Melanocyte of skin (primary cell): ENCODE results near the gene CFAP68. TPM values are rescaled to one million over a fixed set of nuclear protein-coding genes. Genes with fewer than 3 reads are reported as not detected.

Source experiments
- small RNA-seq, 2 donors: library from RNA; depleted of rRNA; stranded (forward); fragments of <200 nt; gene quantifications; one replicate each; pipeline ENCODE3, GENCODE V24; 2012
- total RNA-seq, 2 donors: library from RNA; depleted of rRNA; stranded (reverse); fragments of >200 nt; gene quantifications; 2 replicates each; pipeline ENCODE4 v1.2.3, GENCODE V29; 2012

CFAP68 gene
- total RNA-seq = 10 to 100 TPM; 13.3 to 29.9 TPM

GRCh38 chr11:111878849-111879636, at the start of gene CFAP68, which contains the start of gene FDXACB1:
TSS of gene CFAP68 (plus strand) at chr11:111879541. CDS start at chr11:111879561, 20 bp downstream.
TSS of gene FDXACB1 (minus strand) at chr11:111879165. CDS start at chr11:111879132, 33 bp downstream.

DNA sequence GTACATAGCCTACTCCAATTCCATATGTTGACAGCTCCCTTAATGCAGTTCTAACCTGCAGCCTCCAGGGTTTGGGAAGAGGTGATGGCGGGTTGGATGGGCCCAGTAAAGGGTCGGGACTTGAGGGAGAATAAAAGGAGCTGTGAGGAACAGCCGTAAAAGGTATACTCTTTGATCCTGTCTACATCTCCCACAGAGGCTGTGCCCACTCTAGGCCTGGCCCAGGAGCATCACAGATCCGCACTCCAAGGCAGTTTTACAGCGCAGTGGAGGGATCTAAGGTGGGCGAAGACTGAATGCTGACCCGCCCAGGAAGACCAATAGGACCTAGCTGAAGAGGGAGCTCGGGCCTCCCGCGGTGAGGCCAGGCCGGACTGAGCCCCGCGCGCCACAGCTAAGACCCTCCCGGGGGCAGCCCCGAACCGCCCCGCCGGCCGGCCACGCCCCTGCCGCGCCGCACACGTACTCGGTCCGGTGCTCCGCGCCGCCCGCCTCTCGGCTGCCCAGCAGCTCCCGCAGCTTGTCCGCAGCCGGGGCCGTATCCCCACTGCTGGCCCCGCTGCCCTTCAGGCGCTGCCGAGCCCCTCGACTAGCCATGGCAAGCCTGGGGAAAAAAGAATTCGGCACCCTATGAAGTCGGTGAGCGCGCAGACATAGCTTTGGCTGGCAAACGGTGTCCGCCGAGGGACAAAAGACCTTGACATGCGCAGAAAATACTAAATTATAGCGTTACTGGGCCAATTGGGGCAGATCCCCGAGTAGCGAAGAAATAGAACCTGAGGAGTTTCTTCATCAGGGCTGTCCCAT, 8.3 kb upstream of the CFAP68 start, which contains the start of gene ALG9:
Gene ALG9, minus strand, starts transcription at position 696 of the 807 bp plus-strand sequence. Its CDS starts 99 bp downstream, at position 597.

GRCh38 chr11:111911563-111912401, 32.4 kb downstream of the CFAP68 start, which contains the start of gene CRYAB:
TSS of gene CRYAB (minus strand) at chr11:111911770. CDS start at chr11:111911724, 46 bp downstream.

DNA sequence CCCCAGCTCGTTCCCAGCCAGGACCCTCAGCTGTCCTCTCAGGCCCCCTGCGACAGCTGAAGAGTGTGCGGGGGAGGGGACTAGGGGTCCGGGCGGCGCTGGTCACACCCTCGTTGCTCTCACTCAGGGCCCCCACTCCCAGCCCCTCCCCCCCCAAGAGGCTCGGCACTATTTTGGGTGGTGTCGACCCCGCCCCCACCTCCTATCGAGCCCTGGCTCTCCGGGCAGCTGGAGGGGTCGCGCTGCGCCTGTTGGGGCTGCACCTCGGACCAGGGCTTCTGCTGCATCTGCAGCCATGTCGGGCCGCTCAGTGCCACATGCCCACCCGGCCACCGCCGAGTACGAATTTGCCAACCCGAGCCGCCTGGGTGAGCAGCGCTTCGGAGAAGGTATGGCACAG, 33.2 kb downstream of the CFAP68 start, which contains the start of gene HSPB2:
Gene HSPB2, plus strand, starts transcription at position 200 of the 400 bp plus-strand sequence. Its CDS starts 96 bp downstream, at position 296.

DNA sequence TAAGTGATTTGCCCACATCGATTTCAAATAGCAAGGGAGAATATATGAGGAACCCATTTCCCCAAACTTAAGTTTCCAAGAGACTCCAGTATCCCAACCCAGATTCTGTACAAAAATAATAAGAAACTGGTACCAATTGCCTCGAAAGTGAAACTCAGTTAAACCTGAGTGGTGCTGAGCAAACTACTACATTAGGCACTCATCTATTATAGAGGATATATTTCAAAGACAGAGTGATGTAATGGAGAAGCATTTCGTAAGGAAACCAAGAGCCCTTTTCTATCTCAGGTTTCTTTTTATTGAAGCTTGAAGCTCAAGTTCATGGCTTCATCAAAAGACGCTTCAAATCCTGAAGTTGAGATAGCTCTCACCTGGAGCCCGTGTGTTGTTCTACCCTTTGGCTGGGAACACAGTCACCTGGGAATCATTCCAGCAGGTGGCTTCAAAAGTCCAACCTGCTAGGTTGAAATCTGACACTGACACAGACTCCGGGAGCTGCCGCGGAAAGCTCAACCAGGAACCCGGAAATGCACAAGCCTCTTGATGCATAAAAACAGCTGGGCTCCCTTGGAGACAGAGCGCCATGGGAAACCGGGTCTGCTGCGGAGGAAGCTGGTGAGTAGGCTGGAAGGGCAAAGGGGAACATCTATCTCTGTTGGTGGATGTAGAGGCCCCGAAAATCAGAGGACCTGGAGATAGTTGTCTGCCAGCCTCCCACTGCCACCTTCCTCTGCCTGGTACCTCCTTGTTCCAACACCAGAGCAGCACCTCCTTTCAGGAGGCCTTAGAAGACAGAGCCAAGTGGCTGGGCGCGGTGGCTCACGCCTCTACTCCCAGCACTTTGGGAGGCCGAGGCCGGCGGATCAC, 39.3 kb downstream of the CFAP68 start, which contains the start of gene C11orf52:
Gene C11orf52, plus strand, starts transcription at position 524 of the 867 bp plus-strand sequence. Its CDS starts 60 bp downstream, at position 584.

Small RNA genes lying within 50 kb of the gene (small RNA-seq; reads per million reads assigned to genes)
- 0 reads per million in 2 donors for gene C11orf52
- 0 reads per million in 2 donors for gene GNG5P3
- gene RNA5SP351 = 0 reads per million in 2 donors
- 0 to 0.04 reads per million in 2 donors for gene RPL37AP8

Other genes starting within 250 kb of the CFAP68 start
- 10 to 100 TPM; 21.0 to 35.3 TPM for gene PPP2R1B, start 113.2 kb upstream of the CFAP68 start, total RNA-seq
- gene ALG9, start 8.0 kb upstream of the CFAP68 start, total RNA-seq = 10 to 100 TPM; 38.5 to 44.6 TPM
- gene FDXACB1, start 376 bp upstream of the CFAP68 start, total RNA-seq = 1 to 10 TPM; 6.0 to 6.5 TPM
- 10 to 100 TPM; 63.3 to 92.9 TPM for gene CRYAB, start 32.2 kb downstream of the CFAP68 start, total RNA-seq
- 1 to 10 TPM in 1 of 2 donors, under 1 TPM in 1; 1.00 to 3.1 TPM for gene HSPB2, start 33.2 kb downstream of the CFAP68 start, total RNA-seq
- gene C11orf52, start 39.4 kb downstream of the CFAP68 start, total RNA-seq = 1 to 10 TPM in 1 of 2 donors, under 1 TPM in 1; under 0.01 to 1.4 TPM
- gene DIXDC1, start 57.8 kb downstream of the CFAP68 start, total RNA-seq = 10 to 100 TPM; 11.7 TPM
- 10 to 100 TPM; 60.6 to 83.9 TPM for gene DLAT, start 145.9 kb downstream of the CFAP68 start, total RNA-seq
- 1 to 10 TPM; 1.3 to 3.4 TPM for gene PIH1D2, start 194.5 kb downstream of the CFAP68 start, total RNA-seq
- gene NKAPD1, start 194.8 kb downstream of the CFAP68 start, total RNA-seq = 10 to 100 TPM; 18.3 to 22.0 TPM
- 10 to 100 TPM; 68.5 to 99.9 TPM for gene TIMM8B, start 207.2 kb downstream of the CFAP68 start, total RNA-seq
- 100 to 1,000 TPM; 141 to 148 TPM for gene SDHD, start 207.3 kb downstream of the CFAP68 start, total RNA-seq